Ovary (tissue), 9 donors: ENCODE results near the gene XG. TPM values are rescaled to one million over a fixed set of nuclear protein-coding genes. Genes with fewer than 3 reads are reported as not detected.
A peak's percentile ranks its signal among the peaks of the same experiment; 100 is the strongest.
"Not testable (repeated sequence)": the region's sequence is repeated elsewhere in the genome, so short reads cannot be mapped to it uniquely, and the experiment has no call there.

ENCODE experiments used
- DNase-seq, 5 donors: peaks; one replicate each; pipeline ENCODE4 v3.0.0-alpha.2; 2019 to 2020
- H3K27ac ChIP-seq, 2 donors: fragments of 200-600 bp; one replicate each; pipeline versions ENCODE4 v1.5.1 to v1.8.0; 2019 to 2022
- H3K27me3 ChIP-seq: fragments of 200-600 bp; one replicate; pipeline ENCODE4 v1.8.0; 2022
- H3K36me3 ChIP-seq: fragments of 200-600 bp; sonication (generic); one replicate; pipeline ENCODE4 v1.5.1; 2019
- H3K4me1 ChIP-seq: one replicate; pipeline ENCODE4 v1.8.1; 2013; ENCODE audit warnings: mild to moderate bottlenecking, moderate library complexity; ENCODE audit not compliant: insufficient read depth
- H3K4me3 ChIP-seq: fragments of 200-600 bp; sonication (generic); one replicate; pipeline ENCODE4 v1.5.1; 2017
- H3K9me3 ChIP-seq, 2 donors: fragments of 200-600 bp in 1 of 2; sonication (generic) in 1 of 2; one replicate each; pipeline versions ENCODE4 v1.5.1 to v1.8.1; 2013 to 2019; ENCODE audit warnings: mild to moderate bottlenecking in 1 of 2, moderate library complexity in 1 of 2
- EP300 ChIP-seq: sonication (generic); formaldehyde crosslinking; IDR thresholded peaks from one replicate; pipeline ENCODE4 v1.6.1; 2017; ENCODE audit warnings: antibody characterized with exemption
- POLR2A ChIP-seq: fragments of 450-650 bp; IDR thresholded peaks from one replicate; pipeline ENCODE4 v1.6.1; 2017; ENCODE audit warnings: antibody characterized with exemption, mild to moderate bottlenecking, moderate library complexity
- WGBS, 3 donors: extraction: QIAGEN DNeasy Blood & Tissue Kit in 1 of 3; methylation state at CpG; one replicate each; pipeline versions ENCODE4 v1.1.5 to v1.1.7; 2013 to 2017; 5-methylcytosine and 5-hydroxymethylcytosine counted together
- intact Hi-C, 4 donors: fragments of 100-400 bp; cut with DNase I; formaldehyde crosslinking; loops; one replicate each; pipeline versions ENCODE4 v1.11.0 to v1.15.1; 2022 to 2023
- polyA plus RNA-seq, 2 donors: library from polyadenylated mRNA; stranded (reverse); fragments of 200-250 nt in 1 of 2; fragments of 350-450 nt in 1 of 2; fragmentation: Illumina TruSeq in 1 of 2; extraction: RNeasy Lipid Tissue Mini Kit (QIAGEN cat#74804) in 1 of 2; gene quantifications; one replicate each; pipeline ENCODE4 v1.2.3, GENCODE V29; 2013 to 2014
- total RNA-seq, 7 donors: library from RNA; depleted of rRNA in 2 of 7; stranded (reverse); fragments of >200 nt in 2 of 7; fragmentation: NEBNext Ultra II Directional in 3 of 7; extraction: Animal tissue kit (Norgen Biotek cat#: 25700) in 3 of 7; gene quantifications; one replicate each; pipeline versions ENCODE4 v1.1.0 to v1.2.4, GENCODE V29; 2016 to 2023
- TF ChIP-seq, protein P1 (sequence below), 3 donors: fragments of 450-650 bp in 2 of 3; fragments of 200-600 bp in 1 of 3; IDR thresholded peaks; one replicate each; pipeline versions ENCODE4 v1.5.1 to v1.8.0; 2016 to 2022; ENCODE audit warnings: antibody characterized with exemption in 3 of 3, mild to moderate bottlenecking in 1 of 3
- donor health status: DM: no; HTN: no; CAD: no; lungs with moderate emphysema.
- donor health status: DM: no; HTN: no; CAD: no.
- donor health status: Bipolar disorder and iron deficiency.
- donor health status: DM: yes; HTN: yes; CAD: no.
- donor health status: DM: no; HTN: no; CAD: no.
- donor health status: DM: yes; HTN: yes; CAD: no.

The XG gene
- total and polyA plus RNA-seq, 9 donors = 0.15 to 0.98 (median 0.27) TPM; not detected in 2

DNA sequence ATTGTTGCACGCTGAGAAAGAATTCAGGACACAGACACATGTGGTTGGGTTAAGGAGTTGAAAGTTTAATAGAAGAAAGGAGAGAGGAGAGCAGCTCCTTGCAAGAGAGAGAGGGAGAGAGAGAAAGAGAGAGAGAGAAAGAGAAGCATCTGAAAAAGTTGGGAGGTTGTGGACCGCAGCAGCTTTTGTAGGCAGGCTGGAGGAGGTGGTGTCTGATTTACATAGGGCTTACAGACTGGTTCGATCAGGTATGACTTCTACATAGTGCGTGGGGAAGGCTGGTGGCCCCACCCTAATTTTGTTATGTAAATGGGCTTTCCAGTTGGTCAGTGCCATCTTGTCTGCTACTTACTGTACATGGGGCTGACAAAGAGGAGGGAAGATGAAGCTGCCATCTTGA is 49.4 kb downstream of the XG start:
- DNase-seq = no peak
- H3K27me3 ChIP-seq = no peaks in the 10 kb centered on the region
- H3K9me3 ChIP-seq = no peaks in the 10 kb centered on the region
- WGBS, 3 donors = 85 to 93% (median 86%) methylated on average over 4 of the region's 4 CpGs
- TF ChIP-seq POLR2A (no peak), EP300 (no peak)
- TF ChIP-seq, protein P1, sequence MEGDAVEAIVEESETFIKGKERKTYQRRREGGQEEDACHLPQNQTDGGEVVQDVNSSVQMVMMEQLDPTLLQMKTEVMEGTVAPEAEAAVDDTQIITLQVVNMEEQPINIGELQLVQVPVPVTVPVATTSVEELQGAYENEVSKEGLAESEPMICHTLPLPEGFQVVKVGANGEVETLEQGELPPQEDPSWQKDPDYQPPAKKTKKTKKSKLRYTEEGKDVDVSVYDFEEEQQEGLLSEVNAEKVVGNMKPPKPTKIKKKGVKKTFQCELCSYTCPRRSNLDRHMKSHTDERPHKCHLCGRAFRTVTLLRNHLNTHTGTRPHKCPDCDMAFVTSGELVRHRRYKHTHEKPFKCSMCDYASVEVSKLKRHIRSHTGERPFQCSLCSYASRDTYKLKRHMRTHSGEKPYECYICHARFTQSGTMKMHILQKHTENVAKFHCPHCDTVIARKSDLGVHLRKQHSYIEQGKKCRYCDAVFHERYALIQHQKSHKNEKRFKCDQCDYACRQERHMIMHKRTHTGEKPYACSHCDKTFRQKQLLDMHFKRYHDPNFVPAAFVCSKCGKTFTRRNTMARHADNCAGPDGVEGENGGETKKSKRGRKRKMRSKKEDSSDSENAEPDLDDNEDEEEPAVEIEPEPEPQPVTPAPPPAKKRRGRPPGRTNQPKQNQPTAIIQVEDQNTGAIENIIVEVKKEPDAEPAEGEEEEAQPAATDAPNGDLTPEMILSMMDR (IDR thresholded peaks at IDR 0.05) = no peak
- no peak overlapping the region for H3K27ac ChIP-seq
- intact Hi-C loops = no loop called here
- H3K4me3 ChIP-seq = no peak overlapping the region
- H3K36me3 ChIP-seq = no peaks in the 10 kb centered on the region
- no peaks in the 10 kb centered on the region for H3K4me1 ChIP-seq

DNA sequence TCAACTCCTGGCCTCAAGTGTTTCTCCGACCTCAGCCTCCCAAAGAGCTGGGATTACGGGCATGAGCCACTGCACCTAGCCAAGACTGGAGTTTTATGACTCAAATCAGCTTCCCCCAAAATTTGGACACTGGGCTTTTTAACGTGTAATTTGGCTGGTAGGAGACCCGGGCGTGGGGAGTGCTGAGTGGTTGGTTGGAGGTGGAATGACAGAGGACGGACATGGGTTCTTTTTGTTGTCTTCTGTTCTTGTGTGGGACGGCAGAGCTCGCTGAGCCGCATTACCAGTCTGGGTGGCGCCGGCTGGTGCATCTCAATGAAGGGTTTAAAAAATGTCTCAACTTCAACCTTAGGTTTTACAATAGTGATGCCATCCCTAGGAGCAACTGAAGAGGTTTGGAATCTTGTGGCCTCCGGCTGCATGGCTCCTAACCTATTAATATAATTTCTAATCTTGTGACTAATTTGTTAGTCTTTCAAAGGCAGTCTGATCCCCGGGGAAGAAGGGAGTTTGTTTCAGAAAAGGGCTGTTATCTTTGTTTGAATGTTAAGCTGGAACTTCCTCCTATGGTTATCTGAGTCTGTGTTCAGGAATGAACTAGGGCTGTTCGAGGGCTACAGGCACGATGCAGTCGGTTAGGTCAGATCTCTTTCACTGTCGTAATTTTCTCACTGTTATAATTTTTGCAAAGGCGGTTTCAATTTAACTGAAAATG is 50.7 kb downstream of the XG start:
- H3K27ac ChIP-seq, H3K36me3 ChIP-seq, H3K9me3 ChIP-seq, H3K4me1 ChIP-seq, DNase-seq, H3K27me3 ChIP-seq, intact Hi-C loops, H3K4me3 ChIP-seq: not testable (repeated sequence)
- 28 to 32% (median 29%) methylated on average over 18 of the region's 18 CpGs for WGBS, 3 donors

DNA sequence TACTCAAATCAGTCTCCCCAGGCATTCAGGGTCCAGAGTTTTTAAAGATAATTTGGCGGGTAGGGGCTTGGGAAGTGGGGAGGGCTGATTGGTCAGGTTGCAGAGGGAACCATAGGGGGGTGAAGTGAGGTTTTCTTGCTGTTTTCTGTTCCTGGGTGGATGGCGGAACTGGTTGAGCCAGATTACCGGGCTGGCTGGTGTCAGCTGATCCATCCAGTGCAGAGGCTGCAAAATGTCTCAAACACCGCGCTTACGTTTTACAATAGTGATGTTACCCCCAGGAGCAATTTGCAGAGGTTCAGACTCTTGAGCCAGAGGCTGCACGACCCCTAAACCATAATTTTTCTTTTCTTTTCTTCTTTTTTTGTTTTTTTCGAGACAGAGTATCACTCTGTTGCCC is 51.6 kb downstream of the XG start:
- H3K4me3 ChIP-seq, DNase-seq, H3K36me3 ChIP-seq, H3K4me1 ChIP-seq, H3K27ac ChIP-seq, intact Hi-C loops, H3K27me3 ChIP-seq, H3K9me3 ChIP-seq: not testable (repeated sequence)
- whole genome bisulfite sequencing, 3 donors = 66 to 72% (median 68%) methylated on average over 8 of the region's 8 CpGs

DNA sequence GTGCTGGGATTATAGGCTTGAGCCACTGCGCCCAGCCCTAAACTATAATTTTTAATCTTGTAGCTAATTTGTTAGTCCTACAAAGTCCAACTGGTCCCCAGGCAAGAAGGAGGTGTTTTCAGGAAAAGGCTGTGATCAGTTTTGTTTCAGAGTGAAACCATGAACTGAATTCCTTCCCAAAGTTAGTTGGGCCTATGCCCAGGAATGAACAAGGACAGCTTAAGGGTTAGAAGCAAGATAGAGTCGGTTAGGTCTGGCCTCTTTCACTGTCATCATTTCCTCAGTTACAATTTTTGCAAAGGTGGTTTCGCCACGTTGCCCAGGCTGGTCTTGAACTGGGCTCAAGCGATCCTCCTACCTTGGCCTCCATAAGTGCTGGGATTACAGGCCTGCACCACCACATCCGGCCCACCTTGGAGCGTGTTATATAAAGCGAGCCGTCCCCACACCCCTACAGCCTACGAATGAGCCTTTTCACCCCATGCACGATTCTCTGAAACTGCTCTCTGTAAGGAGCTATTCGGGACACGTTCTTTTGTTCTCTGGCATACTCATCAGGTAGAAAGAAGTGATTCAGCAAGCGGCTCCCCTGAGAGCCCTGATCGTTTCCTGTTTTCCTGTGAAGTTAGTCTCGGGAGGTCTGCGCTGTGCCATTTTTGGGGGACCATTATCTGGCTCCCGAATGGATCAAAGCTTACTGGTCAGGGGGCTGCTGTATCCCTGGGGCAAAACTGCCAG is 52.4 kb downstream of the XG start:
- H3K4me1 ChIP-seq, DNase-seq, intact Hi-C loops, H3K36me3 ChIP-seq, H3K4me3 ChIP-seq, H3K27me3 ChIP-seq, H3K9me3 ChIP-seq, H3K27ac ChIP-seq: not testable (repeated sequence)
- WGBS, 3 donors = 65 to 73% (median 67%) methylated on average over 16 to 18 of the region's 18 CpGs

DNA sequence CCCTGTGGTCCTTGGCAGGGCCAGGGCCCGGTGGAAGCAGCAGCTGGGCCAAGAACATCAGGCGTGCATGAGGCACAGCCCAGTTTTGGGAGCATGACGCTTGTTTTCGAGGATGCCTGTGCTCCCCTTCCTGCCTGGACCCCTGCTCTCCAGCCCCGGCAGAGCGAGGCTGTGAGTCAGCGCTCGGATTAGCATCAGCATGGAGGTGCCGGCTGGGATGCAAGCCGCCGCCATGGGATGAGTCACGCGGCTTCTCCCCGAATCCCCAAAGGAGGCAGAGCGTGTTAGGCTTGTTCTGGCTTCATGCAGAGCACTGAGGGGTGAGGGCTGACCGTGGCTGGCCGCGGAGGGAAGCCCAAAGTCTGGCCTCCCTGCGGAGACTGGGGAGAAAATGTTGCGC is 53.0 kb downstream of the XG start:
- H3K27me3 ChIP-seq, H3K27ac ChIP-seq, intact Hi-C loops, H3K36me3 ChIP-seq, H3K9me3 ChIP-seq, H3K4me3 ChIP-seq, H3K4me1 ChIP-seq: not testable (repeated sequence)
- WGBS, 3 donors = 77 to 86% (median 78%) methylated on average over 18 to 20 of the region's 20 CpGs
- DNase-seq = peak in 2 of 5 donors; percentile 29 to 34

DNA sequence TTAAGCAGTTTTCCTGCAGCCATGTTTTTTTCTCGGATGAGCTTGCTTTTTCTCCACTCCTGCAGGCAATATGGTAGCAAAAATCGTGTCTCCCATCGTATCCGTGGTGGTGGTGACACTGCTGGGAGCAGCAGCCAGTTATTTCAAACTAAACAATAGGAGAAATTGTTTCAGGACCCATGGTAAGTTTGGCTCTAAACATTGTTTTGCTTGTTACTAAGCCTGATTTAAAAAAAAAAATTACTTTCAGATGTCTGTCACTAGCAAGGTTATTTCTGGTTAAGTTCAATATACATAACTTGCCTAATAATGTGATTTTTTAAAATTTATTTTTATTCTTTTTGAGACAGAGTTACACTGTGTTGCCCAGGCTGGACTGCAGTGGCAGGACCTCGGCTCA is 59.4 kb downstream of the XG start:
- H3K4me1 ChIP-seq = no peaks in the 10 kb centered on the region

More for the DNA sequence above, 59.4 kb downstream of the XG start:
- Histone ChIP-seq H3K36me3 (no peaks in the 10 kb centered on the region), H3K27me3 (no peaks in the 10 kb centered on the region), H3K27ac (no peak overlapping the region), H3K9me3 (no peaks in the 10 kb centered on the region), H3K4me3 (no peak overlapping the region)
- intact Hi-C loops = loop anchor here in 3 of 4 donors (5.0 to 10.0 kb wide), 2 partner anchors 164 to 166 kb away; no protein-coding TSS in a partner anchor
- no peak for DNase-seq
- WGBS, 3 donors = 84 to 85% (median 84%) methylated on average over 5 of the region's 5 CpGs
- TF ChIP-seq, protein P1 (IDR thresholded peaks at IDR 0.05) = no peak
- TF ChIP-seq EP300 (no peak), POLR2A (no peak)
